MCF 10A (cell line): ENCODE data around the gene LIN37. TPM values are rescaled to one million over a fixed set of nuclear protein-coding genes. Genes with fewer than 3 reads are reported as not detected.

ENCODE experiments used
- BruUV-seq: library from RNA; stranded (reverse); fragments of 400-500 nt; replicated peaks from 2 replicates; lab custom pipeline; 2021; lab: Mats Ljungman, UMichigan
- CTCF ChIA-PET: fragments of 300-600 bp; sonication (Branson Sonifier 250); formaldehyde crosslinking; extraction: SDS; loops from one replicate; lab custom pipeline; 2021; ENCODE audit warnings: antibody characterized with exemption, inconsistent platforms; lab: Yijun Ruan, JAX
- POLR2A ChIA-PET: fragments of 300-600, 350-650 bp; sonication (Branson Sonifier 250); formaldehyde crosslinking; extraction: SDS; loops from one replicate; lab custom pipeline; 2020; ENCODE audit warnings: antibody characterized with exemption, inconsistent platforms; lab: Yijun Ruan, JAX
- DNase-seq: peaks from one replicate; pipeline ENCODE4 v3.0.0-alpha.2; 2018; ENCODE audit not compliant: unreplicated experiment
- H3K27ac Mint-ChIP-seq: one replicate; pipeline ENCODE4 v1.8.0; 2022; ENCODE audit warnings: mild to moderate bottlenecking, low read depth, mixed read lengths; ENCODE audit not compliant: unreplicated experiment
- H3K27me3 Mint-ChIP-seq: one replicate; pipeline ENCODE4 v1.8.0; 2022; ENCODE audit warnings: mixed read lengths; ENCODE audit not compliant: insufficient read depth, unreplicated experiment
- H3K36me3 Mint-ChIP-seq: one replicate; pipeline ENCODE4 v1.8.0; 2022; ENCODE audit warnings: mild to moderate bottlenecking, moderate library complexity, mixed read lengths; ENCODE audit not compliant: insufficient read depth, unreplicated experiment
- H3K4me1 Mint-ChIP-seq: one replicate; pipeline ENCODE4 v1.8.0; 2022; ENCODE audit warnings: mixed read lengths; ENCODE audit not compliant: insufficient read depth, unreplicated experiment
- H3K4me3 Mint-ChIP-seq: one replicate; pipeline ENCODE4 v1.8.0; 2022; ENCODE audit warnings: mild to moderate bottlenecking, moderate library complexity, mixed read lengths; ENCODE audit not compliant: unreplicated experiment
- H3K9me3 Mint-ChIP-seq: one replicate; pipeline ENCODE4 v1.8.0; 2022; ENCODE audit warnings: mixed read lengths; ENCODE audit not compliant: unreplicated experiment
- CTCF ChIP-seq: fragments of 200-600 bp; IDR thresholded peaks from one replicate; pipeline ENCODE4 v1.8.0; 2022; ENCODE audit warnings: antibody characterized with exemption, mild to moderate bottlenecking; ENCODE audit not compliant: unreplicated experiment
- intact Hi-C: fragments of 100-400 bp; cut with micrococcal nuclease; formaldehyde crosslinking; loops from 2 replicates; pipeline ENCODE4 v1.14.1; 2022
- total RNA-seq: library from RNA; stranded (reverse); gene quantifications from 2 replicates; pipeline ENCODE4 v1.2.3, GENCODE V29; 2022

The LIN37 gene
- total RNA-seq, 1 experiment from 2014 or later, result 19.6 TPM

- intact Hi-C loops, result loop anchor here (1.0 kb wide), 4 partner anchors 24 to 207 kb away; partner anchors contain the start of genes PSENEN and U2AF1L4
- Mint-ChIP-seq H3K4me3 (peak overlapping the region; percentile 88), H3K27ac (peak overlapping the region; percentile 97), H3K9me3 (no peaks in the 10 kb centered on the region), H3K27me3 (no peaks in the 10 kb centered on the region), H3K4me1 (peaks cover 20% of the 10 kb centered on the region), H3K36me3 (peaks cover 22% of the 10 kb centered on the region)
- peak; percentile 97 for DNase-seq
- ChIA-PET CTCF (interaction anchor here (0.6 kb wide), 1 partner anchor 159 kb away, joined by 3 read pairs; no protein-coding TSS in a partner anchor), POLR2A (no interaction called here)
- BruUV-seq, result no TSS peak
- peak; percentile 86 for TF ChIP-seq CTCF
Observed at GRCh38 chr19:35716801-35717664, 31.3 kb upstream of the LIN37 start.

- H3K4me3 Mint-ChIP-seq, result peak within 1 kb of the TSS; percentile 88
- H3K27ac Mint-ChIP-seq, result peak within 1 kb of the TSS; percentile 97
- intact Hi-C loops, result loop anchor here (1.0 kb wide), 4 partner anchors 25 to 208 kb away; partner anchors contain the start of genes PSENEN and U2AF1L4
- no peaks in the 10 kb centered on the region for H3K9me3 Mint-ChIP-seq
- BruUV-seq, result no TSS peak
- H3K36me3 Mint-ChIP-seq, result peaks cover 30% of the 10 kb centered on the region
- DNase-seq, result no peak
- H3K27me3 Mint-ChIP-seq, result no peaks in the 10 kb centered on the region
- ChIA-PET CTCF (interaction anchor here (0.6 to 1.3 kb wide), 2 partner anchors 25 to 159 kb away, joined by 3 to 5 read pairs; no protein-coding TSS in a partner anchor), POLR2A (interaction anchor here (0.9 to 1.4 kb wide), 7 partner anchors 13 to 1132 kb away, joined by 3 to 8 read pairs (median 4); partner anchors contain the start of genes COX6B1, LIN37, PSENEN and U2AF1L4)
- TF ChIP-seq CTCF, result no peak
- H3K4me1 Mint-ChIP-seq, result peaks cover 20% of the 10 kb centered on the region
Observed at GRCh38 chr19:35717665-35718344, 30.6 kb upstream of the LIN37 start, which contains the start of gene KMT2B. KMT2B (plus strand) TSS chr19:35718003; CDS start chr19:35718019, 16 bp downstream.

- intact Hi-C loops, result no loop called here
- TSS peak; percentile 27 for BruUV-seq
Observed at GRCh38 chr19:35718345-35719041, 29.9 kb upstream of the LIN37 start.

More at GRCh38 chr19:35718345-35719041, 29.9 kb upstream of the LIN37 start:
- Mint-ChIP-seq H3K9me3 (no peaks in the 10 kb centered on the region), H3K27ac (peak overlapping the region; percentile 82), H3K36me3 (peaks cover 36% of the 10 kb centered on the region), H3K27me3 (no peaks in the 10 kb centered on the region), H3K4me1 (peaks cover 20% of the 10 kb centered on the region), H3K4me3 (peak overlapping the region; percentile 80)
- DNase-seq, result peak; percentile 24
- ChIA-PET POLR2A (interaction anchor here (0.5 to 1.8 kb wide), 10 partner anchors 12 to 1132 kb away, joined by 3 to 9 read pairs (median 4); partner anchors contain the start of genes COX6B1, LIN37, PSENEN and U2AF1L4), CTCF (interaction anchor here (0.9 to 1.3 kb wide), 3 partner anchors 24 to 26 kb away, joined by 3 to 7 read pairs (median 5); partner anchors contain the start of genes PSENEN and U2AF1L4)
- TF ChIP-seq CTCF, result no peak
